IPS-20b (cell line): ENCODE measurements around the gene ACOXL.
"Not testable (repeated sequence)": the region's sequence is repeated elsewhere in the genome, so short reads cannot be mapped to it uniquely, and the experiment has no call there.

ENCODE experiments used
- H3K27ac ChIP-seq: one replicate; pipeline ENCODE4 v1.5.1; 2013; ENCODE audit warnings: low read length
- H3K27me3 ChIP-seq: 2 replicates; pipeline ENCODE4 v1.6.1; 2013; ENCODE audit warnings: mild to moderate bottlenecking, low read length, inconsistent platforms; ENCODE audit not compliant: insufficient read depth
- H3K36me3 ChIP-seq: 2 replicates; pipeline ENCODE4 v1.6.1; 2013; ENCODE audit warnings: low read depth, mild to moderate bottlenecking, inconsistent platforms, low read length, moderate library complexity; ENCODE audit not compliant: insufficient read depth
- H3K4me1 ChIP-seq: 2 replicates; pipeline ENCODE4 v1.6.1; 2013; ENCODE audit warnings: mild to moderate bottlenecking, control low read depth, inconsistent platforms, low read length, moderate library complexity; ENCODE audit not compliant: insufficient read depth
- H3K4me3 ChIP-seq: 2 replicates; pipeline ENCODE4 v1.5.1; 2013; ENCODE audit warnings: mild to moderate bottlenecking, low read length, inconsistent platforms
- H3K9ac ChIP-seq: 2 replicates; pipeline ENCODE4 v1.6.1; 2013; ENCODE audit warnings: low read depth, mild to moderate bottlenecking, inconsistent platforms, low read length, moderate library complexity
- H3K9me3 ChIP-seq: 2 replicates; pipeline ENCODE4 v1.6.1; 2013; ENCODE audit warnings: mild to moderate bottlenecking, low read depth, low read length, inconsistent platforms; ENCODE audit not compliant: insufficient read depth

ACOXL gene

DNA sequence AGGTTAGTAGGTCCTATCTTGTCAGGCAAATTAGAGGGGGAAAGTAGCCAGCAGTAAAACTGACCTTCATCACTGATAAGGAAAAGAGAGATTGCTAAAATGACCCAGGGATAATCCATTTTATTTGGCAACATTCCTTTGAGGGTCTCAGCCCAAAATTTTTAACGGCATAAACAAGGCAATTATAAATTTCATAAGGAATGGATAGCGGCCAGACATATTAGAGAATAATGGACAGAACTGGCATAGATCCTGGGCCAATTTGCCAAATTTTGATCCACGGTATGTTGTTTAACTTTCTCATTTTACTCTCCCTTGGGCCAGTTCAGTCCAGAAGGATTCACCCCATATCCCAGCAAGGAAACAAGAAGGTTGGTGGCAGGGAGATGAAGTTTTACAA, 217.9 kb downstream of the ACOXL start:
- H3K4me1 ChIP-seq: no peaks in the 10 kb centered on the region
- no peak overlapping the region for H3K9ac ChIP-seq
- no peaks in the 10 kb centered on the region for H3K36me3 ChIP-seq
- H3K27ac ChIP-seq: no peak overlapping the region
- H3K4me3 ChIP-seq: no peak overlapping the region
- H3K9me3 ChIP-seq: no peaks in the 10 kb centered on the region
- H3K27me3 ChIP-seq: no peaks in the 10 kb centered on the region

DNA sequence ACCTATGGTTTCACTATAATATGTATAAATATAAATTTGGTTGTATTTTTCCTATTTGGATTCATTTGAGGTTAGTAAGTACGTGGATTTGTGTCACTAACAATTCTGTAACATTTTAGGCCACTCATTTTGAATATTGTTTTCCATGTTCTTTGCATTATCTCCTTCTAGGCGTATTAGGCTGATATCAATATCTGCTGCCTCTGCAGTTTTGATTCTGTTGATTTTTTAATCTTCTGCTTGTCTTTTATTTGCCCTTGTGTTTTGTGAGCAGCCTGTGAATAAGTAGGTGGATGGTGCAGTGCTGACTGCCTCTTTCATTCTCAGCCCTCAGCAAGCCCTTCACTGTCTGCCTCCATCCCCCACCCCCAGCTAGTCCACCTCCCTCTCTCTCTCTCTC, 222.7 kb downstream of the ACOXL start:
- H3K27me3 ChIP-seq: no peaks in the 10 kb centered on the region
- H3K4me3 ChIP-seq: no peak overlapping the region
- no peaks in the 10 kb centered on the region for H3K4me1 ChIP-seq
- no peak overlapping the region for H3K9ac ChIP-seq
- no peaks in the 10 kb centered on the region for H3K36me3 ChIP-seq
- no peaks in the 10 kb centered on the region for H3K9me3 ChIP-seq
- no peak overlapping the region for H3K27ac ChIP-seq

DNA sequence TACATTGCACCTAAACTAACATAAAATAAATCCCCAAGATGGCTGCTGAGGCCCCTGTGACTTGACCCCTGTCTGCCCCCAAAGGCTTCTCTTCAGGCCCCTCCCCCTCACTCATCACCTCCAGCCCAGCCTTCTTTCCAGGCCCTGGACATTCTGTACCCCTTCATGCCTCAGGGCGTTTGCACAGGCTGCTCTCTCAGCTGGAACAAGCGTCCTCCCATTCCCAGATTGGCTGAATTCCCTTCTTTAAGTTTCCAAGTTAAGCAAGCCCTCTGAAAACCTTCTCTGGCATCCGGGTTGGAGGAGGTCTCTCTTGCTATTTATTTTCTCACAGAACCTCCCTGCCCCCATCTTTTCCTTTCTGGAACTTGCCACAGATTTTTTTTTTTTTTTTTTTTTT, 223.2 kb downstream of the ACOXL start:
- H3K36me3 ChIP-seq: no peaks in the 10 kb centered on the region
- H3K27ac ChIP-seq: no peak overlapping the region
- no peak overlapping the region for H3K4me3 ChIP-seq
- H3K9ac ChIP-seq: no peak overlapping the region
- H3K9me3 ChIP-seq: no peaks in the 10 kb centered on the region
- H3K27me3 ChIP-seq: no peaks in the 10 kb centered on the region
- H3K4me1 ChIP-seq: no peaks in the 10 kb centered on the region

GRCh38 chr2:110957293-110957692, 224.9 kb downstream of the ACOXL start:
- Histone ChIP-seq H3K36me3 (no peaks in the 10 kb centered on the region), H3K27me3 (no peaks in the 10 kb centered on the region), H3K4me3 (no peak overlapping the region), H3K9ac (no peak overlapping the region), H3K9me3 (no peaks in the 10 kb centered on the region), H3K27ac (no peak overlapping the region), H3K4me1 (no peaks in the 10 kb centered on the region)

GRCh38 chr2:110958346-110959119, 226.2 kb downstream of the ACOXL start:
- Histone ChIP-seq H3K27me3 (no peaks in the 10 kb centered on the region), H3K4me1 (no peaks in the 10 kb centered on the region), H3K36me3 (no peaks in the 10 kb centered on the region), H3K9me3 (no peaks in the 10 kb centered on the region), H3K4me3 (no peak overlapping the region), H3K27ac (no peak overlapping the region), H3K9ac (no peak overlapping the region)

DNA sequence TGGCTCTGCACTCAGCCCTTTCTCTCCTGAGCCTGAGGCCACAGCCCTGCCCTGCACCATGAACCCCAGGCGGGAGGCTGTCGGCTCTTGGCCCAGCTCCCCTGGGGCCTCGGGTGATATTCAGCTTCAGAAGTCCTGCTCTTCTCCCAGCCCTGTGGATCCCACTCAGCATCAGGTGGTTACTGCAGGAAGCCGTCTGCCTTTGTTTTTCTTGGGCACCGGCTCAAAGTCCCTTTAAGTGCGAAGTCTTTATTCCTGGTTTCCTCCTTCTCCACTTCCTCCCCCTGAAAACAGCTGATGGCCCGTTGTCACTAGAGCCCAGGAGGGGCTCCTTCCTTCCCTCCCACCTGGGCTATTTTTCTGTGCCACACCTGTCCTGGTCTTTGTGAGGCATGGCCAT, 226.8 kb downstream of the ACOXL start:
- no peaks in the 10 kb centered on the region for H3K4me1 ChIP-seq
- no peak overlapping the region for H3K9ac ChIP-seq
- H3K9me3 ChIP-seq: no peaks in the 10 kb centered on the region
- no peaks in the 10 kb centered on the region for H3K27me3 ChIP-seq
- H3K4me3 ChIP-seq: no peak overlapping the region
- no peaks in the 10 kb centered on the region for H3K36me3 ChIP-seq
- no peak overlapping the region for H3K27ac ChIP-seq

DNA sequence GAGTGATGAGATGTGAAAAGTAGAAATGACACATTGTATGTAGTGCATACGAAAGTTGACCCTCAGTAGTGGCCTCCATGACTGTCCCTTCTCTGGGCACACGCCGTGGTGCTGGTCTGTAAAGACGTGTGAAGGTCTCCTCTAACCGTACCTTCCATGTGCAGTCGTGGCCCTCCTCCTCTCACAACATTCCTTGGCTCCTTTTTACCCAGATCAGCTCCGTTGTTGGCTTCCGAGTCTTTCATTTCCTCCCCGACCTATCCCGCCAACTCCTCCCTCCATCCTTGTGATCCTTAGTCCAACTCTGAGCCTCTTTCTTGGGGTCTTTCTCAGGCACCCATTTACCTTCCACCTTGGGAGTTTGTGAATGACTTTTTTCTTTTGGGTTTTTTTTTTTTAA, 227.9 kb downstream of the ACOXL start:
- H3K9ac ChIP-seq: no peak overlapping the region
- H3K36me3 ChIP-seq: no peaks in the 10 kb centered on the region
- H3K4me3 ChIP-seq: no peak overlapping the region

GRCh38 chr2:110960954-110961353, 228.6 kb downstream of the ACOXL start:
- Histone ChIP-seq H3K27me3 (no peaks in the 10 kb centered on the region), H3K27ac (no peak overlapping the region), H3K9ac (no peak overlapping the region), H3K36me3 (no peaks in the 10 kb centered on the region), H3K4me3 (no peak overlapping the region), H3K9me3 (no peaks in the 10 kb centered on the region), H3K4me1 (no peaks in the 10 kb centered on the region)

More for the DNA sequence above, 227.9 kb downstream of the ACOXL start:
- H3K9me3 ChIP-seq: no peaks in the 10 kb centered on the region
- H3K27ac ChIP-seq: no peak overlapping the region
- no peaks in the 10 kb centered on the region for H3K27me3 ChIP-seq
- H3K4me1 ChIP-seq: no peaks in the 10 kb centered on the region

DNA sequence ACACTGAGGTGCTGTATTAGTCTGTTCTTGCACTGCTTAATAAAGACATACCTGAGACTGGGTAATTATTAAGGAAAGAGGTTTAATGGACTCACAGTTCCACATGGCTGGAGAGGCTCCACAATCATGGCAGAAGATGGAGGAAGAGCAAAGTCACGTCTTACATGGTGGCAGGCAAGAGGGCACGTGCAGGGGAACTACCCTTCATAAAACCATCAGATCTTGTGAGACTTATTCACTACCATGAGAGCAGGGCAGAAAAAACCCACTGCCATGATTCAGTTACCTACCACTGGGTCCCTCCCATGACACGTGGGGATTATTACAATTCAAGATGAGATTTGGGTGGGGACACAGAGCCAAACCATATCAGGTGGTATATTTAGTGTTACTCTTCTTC, 229.3 kb downstream of the ACOXL start:
- H3K27ac ChIP-seq, H3K36me3 ChIP-seq, H3K9me3 ChIP-seq, H3K9ac ChIP-seq, H3K4me3 ChIP-seq, H3K27me3 ChIP-seq, H3K4me1 ChIP-seq: not testable (repeated sequence)

DNA sequence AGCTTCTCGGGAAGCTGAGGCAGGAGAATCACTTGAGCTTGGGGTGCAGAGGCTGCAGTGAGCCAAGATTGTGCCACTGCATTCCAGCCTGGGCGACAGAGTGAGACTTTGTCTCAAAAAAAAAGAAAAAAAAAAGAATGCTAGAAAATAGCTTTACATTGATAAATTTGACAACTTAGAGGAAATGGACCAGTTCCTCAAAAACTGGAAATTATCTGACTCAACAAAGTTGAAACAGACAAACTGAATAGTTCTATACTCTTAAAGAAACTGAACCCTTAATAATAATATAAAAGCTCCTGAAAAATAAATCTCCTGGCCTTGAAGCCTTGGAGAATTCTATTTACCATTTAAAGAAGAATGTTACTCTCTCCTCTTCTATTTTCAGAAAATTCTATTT, 237.3 kb downstream of the ACOXL start:
- Histone ChIP-seq H3K27ac (no peak overlapping the region), H3K27me3 (no peaks in the 10 kb centered on the region), H3K9ac (no peak overlapping the region), H3K4me1 (no peaks in the 10 kb centered on the region), H3K4me3 (no peak overlapping the region), H3K9me3 (peaks cover 14% of the 10 kb centered on the region; the same call in 1 of the 2 replicates), H3K36me3 (no peaks in the 10 kb centered on the region)

- no peaks in the 10 kb centered on the region for H3K4me1 ChIP-seq
- no peak overlapping the region for H3K4me3 ChIP-seq
- H3K27ac ChIP-seq: no peak overlapping the region
- no peaks in the 10 kb centered on the region for H3K27me3 ChIP-seq
- H3K9ac ChIP-seq: no peak overlapping the region
- H3K36me3 ChIP-seq: no peaks in the 10 kb centered on the region
- H3K9me3 ChIP-seq: peaks cover 14% of the 10 kb centered on the region; the same call in 1 of the 2 replicates
Observed at GRCh38 chr2:110970201-110970600, 237.8 kb downstream of the ACOXL start.

GRCh38 chr2:110971811-110972210, 239.4 kb downstream of the ACOXL start:
- no peaks in the 10 kb centered on the region for H3K27me3 ChIP-seq

More at GRCh38 chr2:110971811-110972210, 239.4 kb downstream of the ACOXL start:
- Histone ChIP-seq H3K4me1 (no peaks in the 10 kb centered on the region), H3K4me3 (no peak overlapping the region), H3K27ac (no peak overlapping the region), H3K36me3 (no peaks in the 10 kb centered on the region), H3K9me3 (peaks cover 14% of the 10 kb centered on the region; the same call in 1 of the 2 replicates), H3K9ac (no peak overlapping the region)
